GM23338 (cell line): ENCODE data around the gene REG3A. TPM values are rescaled to one million over a fixed set of nuclear protein-coding genes. Genes with fewer than 3 reads are reported as not detected.

Experiments
- ATAC-seq: fragments of 200-7000 bp; cut with Tn5 transposase; 3 replicates; pipeline ENCODE4 v1.9.1; 2020
- DNase-seq: peaks from one replicate; pipeline ENCODE4 v3.0.0-alpha.2; 2015; ENCODE audit warnings: low spot score
- H2AFZ ChIP-seq: fragments of 200-600 bp; sonication (generic); 2 replicates; pipeline ENCODE4 v1.8.0; 2016; ENCODE audit warnings: antibody characterized with exemption, mild to moderate bottlenecking, moderate library complexity
- H3F3A ChIP-seq: fragments of 200-600 bp; sonication (generic); replicated peaks from 2 replicates; pipeline ENCODE4 v1.8.0; 2017; ENCODE audit warnings: antibody characterized with exemption, mixed run types, low read depth
- H3K27ac ChIP-seq: fragments of 200-600 bp; sonication (generic); 2 replicates; pipeline ENCODE4 v1.6.1; 2016; ENCODE audit warnings: low read depth
- H3K27me3 ChIP-seq: fragments of 200-600 bp; sonication (generic); 2 replicates; pipeline ENCODE4 v1.8.0; 2016; ENCODE audit warnings: mild to moderate bottlenecking, mixed run types, moderate library complexity; ENCODE audit not compliant: insufficient read depth
- H3K36me3 ChIP-seq: fragments of 200-600 bp; sonication (generic); 2 replicates; pipeline ENCODE4 v1.8.0; 2016; ENCODE audit warnings: mild to moderate bottlenecking; ENCODE audit not compliant: insufficient read depth
- H3K4me1 ChIP-seq: fragments of 200-600 bp; sonication (generic); 2 replicates; pipeline ENCODE4 v1.8.0; 2016; ENCODE audit warnings: mild to moderate bottlenecking, moderate library complexity; ENCODE audit not compliant: insufficient read depth
- H3K4me2 ChIP-seq: fragments of 200-600 bp; sonication (generic); 2 replicates; pipeline ENCODE4 v1.7.1; 2017; ENCODE audit warnings: mixed run types
- H3K4me3 ChIP-seq: fragments of 200-600 bp; sonication (generic); 2 replicates; pipeline ENCODE4 v1.6.1; 2016; ENCODE audit warnings: mixed run types
- H3K79me2 ChIP-seq: fragments of 200-600 bp; sonication (generic); replicated peaks from 2 replicates; pipeline ENCODE4 v1.8.0; 2017; ENCODE audit warnings: mild to moderate bottlenecking; ENCODE audit not compliant: insufficient read depth
- H3K9me2 ChIP-seq: fragments of 200-600 bp; sonication (generic); 2 replicates; pipeline ENCODE4 v1.8.0; 2017; ENCODE audit not compliant: insufficient read depth
- H4K20me1 ChIP-seq: fragments of 200-600 bp; sonication (generic); replicated peaks from 2 replicates; pipeline ENCODE4 v1.8.0; 2017; ENCODE audit warnings: mild to moderate bottlenecking; ENCODE audit not compliant: insufficient read depth
- H3K27ac Mint-ChIP-seq: 2 replicates; pipeline ENCODE4 v1.8.0; 2020; ENCODE audit warnings: inconsistent platforms, mild to moderate bottlenecking, moderate library complexity, mixed read lengths
- H3K27me3 Mint-ChIP-seq: 3 replicates; pipeline ENCODE4 v1.8.0; 2022; ENCODE audit warnings: low read depth, mild to moderate bottlenecking, moderate library complexity, mixed read lengths, inconsistent platforms; ENCODE audit not compliant: insufficient read depth, poor library complexity
- H3K36me3 Mint-ChIP-seq: 3 replicates; pipeline ENCODE4 v1.8.0; 2021; ENCODE audit warnings: low read depth, mild to moderate bottlenecking, inconsistent platforms, moderate library complexity, mixed read lengths
- H3K4me1 Mint-ChIP-seq: 3 replicates; pipeline ENCODE4 v1.8.0; 2020; ENCODE audit warnings: mild to moderate bottlenecking, inconsistent platforms, mixed read lengths
- H3K4me3 Mint-ChIP-seq: 3 replicates; pipeline ENCODE4 v1.8.0; 2021; ENCODE audit warnings: moderate library complexity, mild to moderate bottlenecking, inconsistent platforms, mixed read lengths
- H3K9me3 Mint-ChIP-seq: 3 replicates; pipeline ENCODE4 v1.8.0; 2020; ENCODE audit warnings: moderate library complexity, mild to moderate bottlenecking, inconsistent platforms, mixed read lengths
- CREB1 ChIP-seq: fragments of 250-450 bp; sonication (Bioruptor Pico); IDR thresholded peaks from 2 replicates; pipeline ENCODE4 v1.5.0; 2020; ENCODE audit warnings: low read depth, mild to moderate bottlenecking, moderate library complexity
- ETS1 ChIP-seq: IDR thresholded peaks from 2 replicates; pipeline ENCODE4 v1.6.1; 2016; ENCODE audit warnings: antibody characterized with exemption
- EZH2 ChIP-seq: fragments of 200-600 bp; sonication (generic); IDR thresholded peaks from one replicate; pipeline ENCODE4 v1.8.0; 2017; ENCODE audit warnings: antibody characterized with exemption, mild to moderate bottlenecking, low read depth; ENCODE audit not compliant: unreplicated experiment
- EZH2phosphoT487 ChIP-seq: fragments of 200-600 bp; sonication (generic); IDR thresholded peaks from one replicate; pipeline ENCODE4 v1.8.1; 2018; ENCODE audit warnings: antibody characterized with exemption; ENCODE audit not compliant: unreplicated experiment
- NANOG ChIP-seq: IDR thresholded peaks from 2 replicates; pipeline ENCODE4 v1.6.1; 2016; ENCODE audit warnings: antibody characterized with exemption, borderline replicate concordance
- REST ChIP-seq: IDR thresholded peaks from one replicate; pipeline ENCODE4 v1.6.1; 2018; ENCODE audit warnings: antibody characterized with exemption; ENCODE audit not compliant: unreplicated experiment
- ZNF462 ChIP-seq: fragments of 250-450 bp; sonication (Bioruptor Pico); IDR thresholded peaks from 2 replicates; pipeline ENCODE4 v1.5.0; 2020; ENCODE audit warnings: mild to moderate bottlenecking, moderate library complexity
- polyA plus RNA-seq: library from polyadenylated mRNA; unstranded; fragments of >200 nt; fragmentation: Nextera tagmentation; extraction: Ambion mirVana; gene quantifications from 2 replicates; pipeline ENCODE4 v1.2.1, GENCODE V29; 2016
- total RNA-seq: library from RNA; depleted of rRNA; stranded (reverse); fragments of >200 nt; shearing (Covaris generic); gene quantifications from 2 replicates; pipeline ENCODE4 v1.2.3, GENCODE V29; 2014

Gene REG3A
- total and polyA plus RNA-seq, 2 experiments from 2014 or later: not detected

- no peak for TF ChIP-seq CREB1
- no peak for TF ChIP-seq REST
- no peak for TF ChIP-seq EZH2phosphoT487
- no peak for TF ChIP-seq NANOG
- TF ChIP-seq EZH2: no peak
- H3K27me3 ChIP-seq: no peaks in the 10 kb centered on the region
- no peak for ATAC-seq
Measured at GRCh38 chr2:79139423-79139822, 20.1 kb downstream of the REG3A start.

GRCh38 chr2:79138385-79138784, 21.2 kb downstream of the REG3A start:
- H3K4me3 Mint-ChIP-seq: no peak overlapping the region
- no peaks in the 10 kb centered on the region for H3K4me1 Mint-ChIP-seq
- Histone ChIP-seq H3F3A (no peaks in the 10 kb centered on the region), H3K36me3 (no peaks in the 10 kb centered on the region), H3K4me3 (no peak overlapping the region), H3K27me3 (no peaks in the 10 kb centered on the region), H3K4me2 (no peak overlapping the region), H3K4me1 (no peaks in the 10 kb centered on the region), H4K20me1 (peaks cover 3% of the 10 kb centered on the region; the same call in 1 of the 2 replicates), H2AFZ (no peak overlapping the region), H3K9me2 (peaks cover 8% of the 10 kb centered on the region; the same call in 1 of the 2 replicates), H3K79me2 (no peaks in the 10 kb centered on the region), H3K27ac (no peak overlapping the region)
- no peak for DNase-seq
- H3K27me3 Mint-ChIP-seq: no peaks in the 10 kb centered on the region
- no peak overlapping the region for H3K27ac Mint-ChIP-seq
- ATAC-seq: no peak
- no peaks in the 10 kb centered on the region for H3K36me3 Mint-ChIP-seq
- H3K9me3 Mint-ChIP-seq: no peaks in the 10 kb centered on the region
- TF ChIP-seq ZNF462 (CRISPR knock-in tag) (no peak), CREB1 (no peak), ETS1 (no peak), NANOG (no peak)

More at GRCh38 chr2:79139423-79139822, 20.1 kb downstream of the REG3A start:
- Mint-ChIP-seq H3K36me3 (no peaks in the 10 kb centered on the region), H3K27ac (no peak overlapping the region), H3K4me3 (no peak overlapping the region), H3K9me3 (no peaks in the 10 kb centered on the region), H3K4me1 (no peaks in the 10 kb centered on the region), H3K27me3 (no peaks in the 10 kb centered on the region)
- peaks cover 3% of the 10 kb centered on the region; the same call in 1 of the 2 replicates for H4K20me1 ChIP-seq
- DNase-seq: no peak
- no peaks in the 10 kb centered on the region for H3K79me2 ChIP-seq
- no peaks in the 10 kb centered on the region for H3F3A ChIP-seq
- H3K27ac ChIP-seq: no peak overlapping the region
- no peaks in the 10 kb centered on the region for H3K4me1 ChIP-seq
- H3K4me2 ChIP-seq: no peak overlapping the region
- peaks cover 8% of the 10 kb centered on the region; the same call in 1 of the 2 replicates for H3K9me2 ChIP-seq
- H2AFZ ChIP-seq: no peak overlapping the region
- no peak overlapping the region for H3K4me3 ChIP-seq
- no peaks in the 10 kb centered on the region for H3K36me3 ChIP-seq
